ENCODE data around the gene NBEA.
"Not testable (repeated sequence)": the region's sequence is repeated elsewhere in the genome, so short reads cannot be mapped to it uniquely, and the experiment has no call there.

NBEA gene

GRCh38 chr13:35664747-35665146, 722.7 kb downstream of the NBEA start:
- no peak for DNase-seq (ENCODE audit: low spot score)

- no peak for DNase-seq (ENCODE audit: low spot score)
Observed at GRCh38 chr13:35669321-35669720, 727.3 kb downstream of the NBEA start.

- no peak for DNase-seq (ENCODE audit: low spot score)
Observed at GRCh38 chr13:35672611-35673010, 730.5 kb downstream of the NBEA start.

GRCh38 chr13:35675651-35676050, 733.6 kb downstream of the NBEA start:
- no peak for DNase-seq (ENCODE audit: low spot score)

- not testable (repeated sequence) for DNase-seq (ENCODE audit: low spot score)
Observed at GRCh38 chr13:35677863-35678262, 735.8 kb downstream of the NBEA start.

GRCh38 chr13:35681685-35682084, 739.6 kb downstream of the NBEA start:
- DNase-seq (ENCODE audit: low spot score): no peak

GRCh38 chr13:35684432-35684831, 742.4 kb downstream of the NBEA start:
- DNase-seq (ENCODE audit: low spot score): no peak

- DNase-seq (ENCODE audit: low spot score): no peak
Observed at GRCh38 chr13:35687336-35687735, 745.3 kb downstream of the NBEA start.

GRCh38 chr13:35690581-35691207, 748.6 kb downstream of the NBEA start:
- DNase-seq (ENCODE audit: low spot score): no peak

- DNase-seq (ENCODE audit: low spot score): no peak
Observed at GRCh38 chr13:35693134-35693784, 751.2 kb downstream of the NBEA start.

- DNase-seq (ENCODE audit: low spot score): no peak
Observed at GRCh38 chr13:35694031-35694430, 752.0 kb downstream of the NBEA start.

- DNase-seq (ENCODE audit: low spot score): no peak
Observed at GRCh38 chr13:35694549-35695447, 752.7 kb downstream of the NBEA start.

GRCh38 chr13:35695448-35695770, 753.3 kb downstream of the NBEA start:
- no peak for DNase-seq (ENCODE audit: low spot score)

GRCh38 chr13:35697186-35697730, 755.2 kb downstream of the NBEA start:
- no peak for DNase-seq (ENCODE audit: low spot score)

- no peak for DNase-seq (ENCODE audit: low spot score)
Observed at GRCh38 chr13:35698911-35699576, 757.0 kb downstream of the NBEA start.

GRCh38 chr13:35699825-35700510, 757.9 kb downstream of the NBEA start:
- no peak for DNase-seq (ENCODE audit: low spot score)

- DNase-seq (ENCODE audit: low spot score): no peak
Observed at GRCh38 chr13:35700671-35701070, 758.6 kb downstream of the NBEA start.

GRCh38 chr13:35702316-35702715, 760.2 kb downstream of the NBEA start:
- no peak for DNase-seq (ENCODE audit: low spot score)

GRCh38 chr13:35703061-35703460, 761.0 kb downstream of the NBEA start:
- no peak for DNase-seq (ENCODE audit: low spot score)

GRCh38 chr13:35704331-35704730, 762.3 kb downstream of the NBEA start:
- DNase-seq (ENCODE audit: low spot score): no peak

- DNase-seq (ENCODE audit: low spot score): no peak
Observed at GRCh38 chr13:35706281-35706680, 764.2 kb downstream of the NBEA start.

GRCh38 chr13:35706721-35707120, 764.7 kb downstream of the NBEA start:
- DNase-seq (ENCODE audit: low spot score): no peak

Measured in putamen (tissue), 1 donor.